RWPE2 (cell line): ENCODE results near the gene SRRM1.

Experiments used
- ATAC-seq: fragments of 200-7000 bp; cut with Tn5 transposase; 3 replicates; pipeline ENCODE4 v1.9.1; 2021; ENCODE audit warnings: low read depth
- DNase-seq: peaks from one replicate; pipeline ENCODE4 v3.0.0-alpha.2; 2020; ENCODE audit warnings: low spot score
- H3K27ac ChIP-seq: fragments of 450-650 bp; 2 replicates; pipeline ENCODE4 v1.5.1; 2017; ENCODE audit warnings: mild to moderate bottlenecking; ENCODE audit not compliant: poor library complexity, severe bottlenecking
- H3K27me3 ChIP-seq: fragments of 250-450 bp; sonication (Bioruptor Pico); 2 replicates; pipeline ENCODE4 v1.5.1; 2021; ENCODE audit warnings: mild to moderate bottlenecking, moderate library complexity; ENCODE audit not compliant: insufficient read depth, poor library complexity, severe bottlenecking
- H3K36me3 ChIP-seq: fragments of 250-450 bp; sonication (Bioruptor Pico); 2 replicates; pipeline ENCODE4 v1.5.1; 2020; ENCODE audit warnings: low read depth, mild to moderate bottlenecking, moderate library complexity
- H3K4me1 ChIP-seq: fragments of 250-450 bp; sonication (Bioruptor Pico); 2 replicates; pipeline ENCODE4 v1.5.1; 2021; ENCODE audit warnings: mild to moderate bottlenecking, moderate library complexity; ENCODE audit not compliant: insufficient read depth, poor library complexity, severe bottlenecking
- H3K4me3 ChIP-seq: fragments of 250-450 bp; sonication (Bioruptor Pico); 2 replicates; pipeline ENCODE4 v1.5.1; 2021; ENCODE audit warnings: mild to moderate bottlenecking, moderate library complexity; ENCODE audit not compliant: severe bottlenecking
- H3K9me3 ChIP-seq: fragments of 250-450 bp; sonication (Bioruptor Pico); 2 replicates; pipeline ENCODE4 v1.5.1; 2021; ENCODE audit warnings: mild to moderate bottlenecking, moderate library complexity; ENCODE audit not compliant: severe bottlenecking
- CTCF ChIP-seq: fragments of 450-650 bp; IDR thresholded peaks from one replicate; pipeline ENCODE4 v1.5.1; 2017; ENCODE audit warnings: mild to moderate bottlenecking, moderate library complexity; ENCODE audit not compliant: poor library complexity, severe bottlenecking

The SRRM1 gene

GRCh38 chr1:24619376-24619775, 23.7 kb upstream of the SRRM1 start:
- no peaks in the 10 kb centered on the region for H3K36me3 ChIP-seq
- DNase-seq = no peak
- H3K9me3 ChIP-seq = no peaks in the 10 kb centered on the region
- H3K27ac ChIP-seq = no peak overlapping the region
- no peak for ATAC-seq
- no peak overlapping the region for H3K4me3 ChIP-seq
- no peaks in the 10 kb centered on the region for H3K27me3 ChIP-seq
- H3K4me1 ChIP-seq = no peaks in the 10 kb centered on the region
- no peak for TF ChIP-seq CTCF

GRCh38 chr1:24620678-24621077, 22.4 kb upstream of the SRRM1 start:
- no peak for TF ChIP-seq CTCF
- Histone ChIP-seq H3K9me3 (no peaks in the 10 kb centered on the region), H3K27ac (no peak overlapping the region), H3K36me3 (no peaks in the 10 kb centered on the region), H3K27me3 (no peaks in the 10 kb centered on the region), H3K4me3 (no peak overlapping the region), H3K4me1 (no peaks in the 10 kb centered on the region)
- ATAC-seq = no peak
- no peak for DNase-seq

GRCh38 chr1:24621121-24621520, 22.0 kb upstream of the SRRM1 start:
- no peaks in the 10 kb centered on the region for H3K4me1 ChIP-seq
- H3K9me3 ChIP-seq = no peaks in the 10 kb centered on the region
- no peak for TF ChIP-seq CTCF
- ATAC-seq = no peak
- H3K4me3 ChIP-seq = no peak overlapping the region
- H3K27me3 ChIP-seq = no peaks in the 10 kb centered on the region
- no peak for DNase-seq
- H3K27ac ChIP-seq = no peak overlapping the region
- H3K36me3 ChIP-seq = no peaks in the 10 kb centered on the region

- Histone ChIP-seq H3K4me3 (no peak overlapping the region), H3K4me1 (no peaks in the 10 kb centered on the region), H3K36me3 (no peaks in the 10 kb centered on the region), H3K27ac (no peak overlapping the region), H3K27me3 (no peaks in the 10 kb centered on the region), H3K9me3 (no peaks in the 10 kb centered on the region)
- ATAC-seq (no peak), DNase-seq (no peak)
- TF ChIP-seq CTCF = no peak
Observed at GRCh38 chr1:24622218-24622617, 20.9 kb upstream of the SRRM1 start.

- Histone ChIP-seq H3K27ac (no peak overlapping the region), H3K36me3 (no peaks in the 10 kb centered on the region), H3K4me1 (no peaks in the 10 kb centered on the region), H3K27me3 (no peaks in the 10 kb centered on the region), H3K9me3 (no peaks in the 10 kb centered on the region), H3K4me3 (no peak overlapping the region)
- DNase-seq (no peak), ATAC-seq (no peak)
- no peak for TF ChIP-seq CTCF
Observed at GRCh38 chr1:24632832-24633175, 10.3 kb upstream of the SRRM1 start.
